H9 (cell line): ENCODE results near the gene RERE. TPM values are rescaled to one million over a fixed set of nuclear protein-coding genes. Genes with fewer than 3 reads are reported as not detected.

ENCODE experiments used
- DNase-seq: peaks from one replicate; pipeline ENCODE4 v3.0.0-alpha.2; 2017
- H2AFZ ChIP-seq: one replicate; pipeline ENCODE4 v1.6.1; 2013; ENCODE audit warnings: mild to moderate bottlenecking, low read length, control low read depth, moderate library complexity
- H2AK5ac ChIP-seq: 2 replicates; pipeline ENCODE4 v1.6.1; 2013; ENCODE audit warnings: low read length, control low read depth, mixed read lengths; ENCODE audit not compliant: insufficient read length
- H2BK120ac ChIP-seq: one replicate; pipeline ENCODE4 v1.6.1; 2013; ENCODE audit warnings: low read depth, mild to moderate bottlenecking, low read length, control low read depth, inconsistent platforms; ENCODE audit not compliant: poor library complexity, severe bottlenecking
- H2BK12ac ChIP-seq: 2 replicates; pipeline ENCODE4 v1.6.1; 2013; ENCODE audit warnings: low read length, control low read depth, mixed read lengths, low read depth; ENCODE audit not compliant: insufficient read length
- H2BK15ac ChIP-seq: 2 replicates; pipeline ENCODE4 v1.6.1; 2013; ENCODE audit warnings: low read depth, low read length, control low read depth
- H2BK20ac ChIP-seq: one replicate; pipeline ENCODE4 v1.6.1; 2013; ENCODE audit warnings: low read depth, mild to moderate bottlenecking, low read length, control low read depth, inconsistent platforms; ENCODE audit not compliant: poor library complexity, severe bottlenecking
- H2BK5ac ChIP-seq: 2 replicates; pipeline ENCODE4 v1.6.1; 2013; ENCODE audit warnings: low read length, control low read depth, mixed read lengths; ENCODE audit not compliant: insufficient read length
- H3K14ac ChIP-seq: 2 replicates; pipeline ENCODE4 v1.6.1; 2013; ENCODE audit warnings: low read length, control low read depth; ENCODE audit not compliant: insufficient read depth
- H3K18ac ChIP-seq: 2 replicates; pipeline ENCODE4 v1.6.1; 2013; ENCODE audit warnings: low read depth, mild to moderate bottlenecking, mixed read lengths, low read length, control low read depth; ENCODE audit not compliant: insufficient read length
- H3K23ac ChIP-seq: 2 replicates; pipeline ENCODE4 v1.6.1; 2013; ENCODE audit warnings: low read length, control low read depth, mixed read lengths, low read depth; ENCODE audit not compliant: insufficient read length
- H3K23me2 ChIP-seq: 2 replicates; pipeline ENCODE4 v1.6.1; 2013; ENCODE audit warnings: low read depth, mild to moderate bottlenecking, mixed read lengths, low read length, control low read depth; ENCODE audit not compliant: insufficient read length, poor library complexity, severe bottlenecking
- H3K27ac ChIP-seq: 2 replicates; pipeline ENCODE4 v1.5.1; 2013; ENCODE audit warnings: low read length, control low read depth, mixed read lengths, low read depth; ENCODE audit not compliant: insufficient read length
- H3K27me3 ChIP-seq: 2 replicates; pipeline ENCODE4 v1.6.1; 2013; ENCODE audit warnings: low read length, control low read depth, inconsistent platforms; ENCODE audit not compliant: insufficient read depth
- H3K4ac ChIP-seq: 2 replicates; pipeline ENCODE4 v1.6.1; 2013; ENCODE audit warnings: low read depth, mild to moderate bottlenecking, control low read depth, inconsistent platforms, low read length, moderate library complexity
- H3K4me1 ChIP-seq: 2 replicates; pipeline ENCODE4 v1.6.1; 2013; ENCODE audit warnings: low read length, control low read depth, inconsistent platforms; ENCODE audit not compliant: insufficient read depth
- H3K4me2 ChIP-seq: 2 replicates; pipeline ENCODE4 v1.6.1; 2013; ENCODE audit warnings: low read length, control low read depth, mixed read lengths; ENCODE audit not compliant: insufficient read length, insufficient read depth
- H3K56ac ChIP-seq: 2 replicates; pipeline ENCODE4 v1.6.1; 2013; ENCODE audit warnings: low read depth, mild to moderate bottlenecking, mixed read lengths, low read length, control low read depth; ENCODE audit not compliant: insufficient read length
- H3K79me1 ChIP-seq: 2 replicates; pipeline ENCODE4 v1.6.1; 2013; ENCODE audit warnings: low read depth, mild to moderate bottlenecking, moderate library complexity, low read length, control low read depth, inconsistent platforms; ENCODE audit not compliant: insufficient read depth, poor library complexity, severe bottlenecking
- H3K79me2 ChIP-seq: 2 replicates; pipeline ENCODE4 v1.6.1; 2013; ENCODE audit warnings: low read length, control low read depth, inconsistent platforms; ENCODE audit not compliant: insufficient read depth
- H3K9ac ChIP-seq: 2 replicates; pipeline ENCODE4 v1.6.1; 2013; ENCODE audit warnings: low read length, control low read depth, mixed read lengths; ENCODE audit not compliant: insufficient read length; ENCODE audit errors: extremely low read depth
- H3K9me3 ChIP-seq: one replicate; pipeline ENCODE4 v1.6.1; 2013; ENCODE audit warnings: low read depth, low read length, inconsistent platforms; ENCODE audit not compliant: control insufficient read depth
- H3T11ph ChIP-seq: one replicate; pipeline ENCODE4 v1.6.1; 2013; ENCODE audit warnings: mild to moderate bottlenecking, low read length, control low read depth, inconsistent platforms
- H4K20me1 ChIP-seq: one replicate; pipeline ENCODE4 v1.6.1; 2013; ENCODE audit not compliant: control insufficient read depth, insufficient read length, insufficient read depth
- H4K5ac ChIP-seq: 2 replicates; pipeline ENCODE4 v1.6.1; 2013; ENCODE audit warnings: low read depth, mild to moderate bottlenecking, mixed read lengths, low read length, control low read depth; ENCODE audit not compliant: insufficient read length
- H4K8ac ChIP-seq: replicated peaks from 2 replicates; pipeline ENCODE4 v1.6.1; 2013; ENCODE audit warnings: low read length, control low read depth, mixed read lengths, low read depth; ENCODE audit not compliant: insufficient read length
- H4K91ac ChIP-seq: 2 replicates; pipeline ENCODE4 v1.6.1; 2013; ENCODE audit warnings: low read depth, mild to moderate bottlenecking, moderate library complexity, mixed read lengths, low read length, control low read depth; ENCODE audit not compliant: insufficient read length
- H3K27ac Mint-ChIP-seq, 3 experiments: 2 replicates in 2 of 3; 3 replicates in 1 of 3; pipeline ENCODE4 v1.8.0; 2020 to 2021; ENCODE audit warnings: mixed read lengths in 3 of 3, mild to moderate bottlenecking in 1 of 3, moderate library complexity in 1 of 3
- H3K27me3 Mint-ChIP-seq: 2 replicates; pipeline ENCODE4 v1.8.0; 2021; ENCODE audit warnings: low read depth, mild to moderate bottlenecking, moderate library complexity, mixed read lengths
- H3K36me3 Mint-ChIP-seq, 3 experiments: 2 replicates in 2 of 3; 3 replicates in 1 of 3; pipeline ENCODE4 v1.8.0; 2020 to 2021; ENCODE audit warnings: low read depth in 3 of 3, mixed read lengths in 3 of 3; ENCODE audit not compliant: insufficient read depth in 1 of 3
- H3K4me1 Mint-ChIP-seq, 2 experiments: 2 replicates each; pipeline ENCODE4 v1.8.0; 2020; ENCODE audit warnings: mixed read lengths in 2 of 2
- H3K4me3 Mint-ChIP-seq, 2 experiments: 2 replicates in 1 of 2; 3 replicates in 1 of 2; pipeline ENCODE4 v1.8.0; 2020 to 2021; ENCODE audit warnings: mild to moderate bottlenecking in 2 of 2, mixed read lengths in 2 of 2, moderate library complexity in 1 of 2
- H3K9me3 Mint-ChIP-seq, 2 experiments: 2 replicates in 1 of 2; 3 replicates in 1 of 2; pipeline ENCODE4 v1.8.0; 2020; ENCODE audit warnings: mild to moderate bottlenecking in 2 of 2, mixed read lengths in 2 of 2, moderate library complexity in 1 of 2
- CTCF ChIP-seq: fragments of 200-600 bp; sonication (generic); conservative IDR thresholded peaks from 3 replicates; pipeline ENCODE4 v1.8.0; 2021; ENCODE audit warnings: antibody characterized with exemption, mild to moderate bottlenecking
- WGBS: extraction: QIAGEN DNeasy Blood & Tissue Kit; methylation state at CpG from one replicate; pipeline ENCODE4 v1.1.7; 2013; ENCODE audit warnings: missing lambda C conversion rate, low lambda C conversion rate, mixed read lengths; ENCODE audit not compliant: insufficient read length; ENCODE audit errors: extremely low coverage; 5-methylcytosine and 5-hydroxymethylcytosine counted together
- total RNA-seq: library from RNA; stranded (reverse); gene quantifications from 2 replicates; pipeline ENCODE4 v1.2.1, GENCODE V29; 2021

RERE gene
- total RNA-seq, 1 experiment from 2014 or later, result 103 TPM

- Histone ChIP-seq H4K20me1 (no peaks in the 10 kb centered on the region), H3T11ph (no peak overlapping the region), H3K4ac (no peak overlapping the region; the same call in 1 of the 2 replicates), H2BK20ac (no peak overlapping the region), H3K14ac (peak overlapping the region; percentile 78), H2BK5ac (no peak overlapping the region), H3K18ac (peak overlapping the region; percentile 84), H3K23ac (no peak overlapping the region), H3K56ac (no peak overlapping the region), H2AFZ (no peak overlapping the region), H4K91ac (no peak overlapping the region), H3K4me2 (peak overlapping the region; percentile 96), H3K23me2 (peaks cover 9% of the 10 kb centered on the region), H3K27ac (peak overlapping the region; percentile 91), H2AK5ac (no peak overlapping the region), H3K79me1 (no peaks in the 10 kb centered on the region), H3K4me1 (peaks cover 4% of the 10 kb centered on the region; the same call in 1 of the 2 replicates), H3K9ac (peak overlapping the region; percentile 97), H4K8ac (no peak overlapping the region), H2BK120ac (no peak overlapping the region), H3K79me2 (peaks cover 32% of the 10 kb centered on the region), H2BK12ac (no peak overlapping the region), H3K27me3 (no peaks in the 10 kb centered on the region), H3K9me3 (no peaks in the 10 kb centered on the region), H4K5ac (no peak overlapping the region), H2BK15ac (no peak overlapping the region)
- peak; percentile 94 for DNase-seq
- H3K27me3 Mint-ChIP-seq, result no peaks in the 10 kb centered on the region; the same call in 1 of the 2 replicates
- no peak for TF ChIP-seq CTCF
- H3K4me1 Mint-ChIP-seq, result peaks cover 59 to 61% of the 10 kb centered on the region in 2 experiments
- H3K9me3 Mint-ChIP-seq, result no peaks in the 10 kb centered on the region; a peak in 1 of 5 replicates
- H3K27ac Mint-ChIP-seq, result peak overlapping the region; percentile 89 to 99 (median 99)
- WGBS, result no CpG with 5 or more reads among the region's 88 CpGs
- 0 out of 7 replicates have a peak, but pooled peaks cover 0 to 2% (median 0%) of the 10 kb centered on the region in 3 experiments for H3K36me3 Mint-ChIP-seq
- H3K4me3 Mint-ChIP-seq, result peak overlapping the region; percentile 73 to 92
These were observed 114.3 kb downstream of the RERE start for GRCh38 chr1:8702850-8703810.
